Heart left ventricle (tissue), 16 donors: ENCODE data around the gene GABRD. TPM values are rescaled to one million over a fixed set of nuclear protein-coding genes. Genes with fewer than 3 reads are reported as not detected.

Experiments used
- ATAC-seq, 4 donors: fragments of 200-7000 bp; cut with Tn5 transposase; one replicate each; pipeline ENCODE4 v1.9.1; 2020 to 2022; ENCODE audit warnings: moderate library complexity in 4 of 4, mild to moderate bottlenecking in 3 of 4, moderate number of reproducible peaks in 1 of 4
- DNase-seq, 5 donors: peaks; one replicate each; pipeline ENCODE4 v3.0.0-alpha.2; 2020
- H3K27ac ChIP-seq, 12 donors: fragments of 200-600 bp; sonication (generic) in 4 of 12; one replicate each; pipeline versions ENCODE4 v1.5.0 to v1.8.0; 2016 to 2022; ENCODE audit warnings: mild to moderate bottlenecking in 2 of 12
- H3K27me3 ChIP-seq, 9 donors: fragments of 200-600 bp; sonication (generic) in 2 of 9; one replicate each; pipeline versions ENCODE4 v1.5.1 to v1.8.0; 2016 to 2022; ENCODE audit warnings: mild to moderate bottlenecking in 3 of 9
- H3K36me3 ChIP-seq, 9 donors: fragments of 200-600 bp; sonication (generic) in 2 of 9; one replicate each; pipeline versions ENCODE4 v1.5.0 to v1.8.0; 2018 to 2022; ENCODE audit warnings: mild to moderate bottlenecking in 2 of 9
- H3K4me1 ChIP-seq, 12 donors: fragments of 200-600 bp; sonication (generic) in 4 of 12; one replicate each; pipeline versions ENCODE4 v1.5.0 to v1.8.0; 2016 to 2022; ENCODE audit warnings: mild to moderate bottlenecking in 3 of 12
- H3K4me3 ChIP-seq, 12 donors: fragments of 200-600 bp; sonication (generic) in 4 of 12; one replicate each; pipeline versions ENCODE4 v1.5.0 to v1.8.0; 2017 to 2022; ENCODE audit warnings: mild to moderate bottlenecking in 9 of 12, moderate library complexity in 4 of 12
- H3K9me3 ChIP-seq, 12 donors: fragments of 200-600 bp; sonication (generic) in 4 of 12; one replicate each; pipeline versions ENCODE4 v1.5.0 to v1.8.0; 2016 to 2022; ENCODE audit warnings: mild to moderate bottlenecking in 1 of 12
- POLR2A ChIP-seq, 2 donors: fragments of 450-650 bp; IDR thresholded peaks; one replicate each; pipeline ENCODE4 v1.6.1; 2017; ENCODE audit warnings: antibody characterized with exemption in 2 of 2, mild to moderate bottlenecking in 2 of 2, moderate library complexity in 2 of 2
- WGBS, 4 donors: extraction: QIAGEN DNeasy Blood & Tissue Kit in 2 of 4; methylation state at CpG; one replicate each; pipeline versions ENCODE4 v1.1.5 to v1.1.7; 2013 to 2018; 5-methylcytosine and 5-hydroxymethylcytosine counted together
- intact Hi-C, 10 donors: fragments of 100-400 bp; cut with DNase I; formaldehyde crosslinking; loops; one replicate each; pipeline versions ENCODE4 v1.11.1 to v1.14.2; 2022
- polyA plus RNA-seq, 2 donors: library from polyadenylated mRNA; stranded (reverse); fragments of 200-250 nt; gene quantifications; one replicate each; pipeline ENCODE4 v1.2.3, GENCODE V29; 2013
- total RNA-seq, 9 donors: library from RNA; depleted of rRNA in 2 of 9; stranded (reverse); fragments of >200 nt in 2 of 9; fragmentation: NEBNext Ultra II Directional in 3 of 9; extraction: Animal tissue kit (Norgen Biotek cat#: 25700) in 3 of 9; gene quantifications; one replicate each; pipeline versions ENCODE4 v1.1.0 to v1.2.4, GENCODE V29; 2016 to 2023
- TF ChIP-seq, protein P1 (sequence below), 12 donors: fragments of 200-600 bp; sonication (generic) in 4 of 12; IDR thresholded peaks; one replicate each; pipeline versions ENCODE4 v1.5.0 to v1.8.0; 2018 to 2022; ENCODE audit warnings: antibody characterized with exemption in 12 of 12, mild to moderate bottlenecking in 5 of 12
- donor health status: ischemic (EF 13 %, LVEDD 7.1; RV severe dilation, severe dysfunction).
- donor health status: healthy with polysubstance abuse.
- donor health status: DM: no; HTN: yes; CAD: no.
- donor health status: DM: no; HTN: no; CAD: no.
- donor health status: ischemic (EF 25% LVEDD 6.9; RV normal size, moderate dysfunction).
- donor health status: ischemic (EF 25% LVEDD 5.7; RV mildly dilated, moderate dysfunction).
- donor health status: healthy.
- donor health status: DM: yes; HTN: yes; CAD: no.
- donor health status: ischemic (EF 35%, LVEDD 5.7; RV mildly dilated, moderate dysfunction).
- donor health status: nonischemic (EF 11% LVEDD 7.7; RV severe dilation, severe dysfunction).
- donor health status: DM: yes; HTN: yes; CAD: no.
- donor health status: PGD.
- donor health status: ischemic (EF 29% LVEDD 5.4; RV normal size, mild dysfunction).
- donor health status: nonischemic (EF 23%, LVEDD 6.1; RV moderate dilation, normal function).

The GABRD gene
- total and polyA plus RNA-seq, 11 donors: 0.21 to 1.1 (median 0.65) TPM; not detected in 2

DNA sequence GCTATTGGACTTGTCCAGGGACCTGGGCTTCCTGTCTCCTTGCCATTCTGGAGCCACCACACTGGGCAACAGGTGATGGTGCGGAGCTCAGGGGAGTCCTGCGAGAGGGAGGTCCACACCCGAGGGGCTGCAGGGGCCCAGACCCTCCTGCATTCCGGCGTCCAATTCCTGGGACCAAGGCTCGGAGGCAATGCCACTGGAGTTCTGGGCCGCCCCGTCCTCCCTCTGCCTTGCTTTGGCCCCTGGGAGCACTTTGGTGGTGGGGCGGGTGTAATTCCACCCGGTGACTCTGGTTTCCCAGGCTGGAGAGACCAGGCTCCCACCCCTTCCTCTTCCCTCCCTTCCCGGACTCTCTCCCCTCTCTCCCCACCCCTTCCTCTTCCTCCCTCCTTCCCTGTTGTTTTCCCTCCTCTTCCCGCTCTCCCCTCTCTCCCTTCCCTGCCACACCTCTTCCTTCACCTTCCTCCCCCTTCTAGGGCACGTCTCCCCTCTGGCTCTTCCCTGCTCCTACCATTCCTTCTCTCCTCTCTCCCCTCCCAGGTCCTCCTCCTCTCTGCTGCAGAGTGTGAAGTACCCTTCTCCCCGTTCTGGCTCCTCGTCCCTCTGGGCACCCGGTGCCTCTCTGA lies 33.0 kb downstream of the GABRD start:
- Histone ChIP-seq H3K4me3 (no peak overlapping the region), H3K9me3 (no peaks in the 10 kb centered on the region), H3K27me3 (peaks cover 11 to 49% (median 29%) of the 10 kb centered on the region in 9 donors), H3K4me1 (peaks cover 0 to 22% (median 5%) of the 10 kb centered on the region in 12 donors), H3K36me3 (peaks cover 0 to 3% (median 0%) of the 10 kb centered on the region in 9 donors), H3K27ac (no peak overlapping the region)
- 66 to 74% (median 70%) methylated on average over 16 of the region's 16 CpGs for WGBS, 4 donors
- ATAC-seq (no peak), DNase-seq (peak in 1 of 5 donors; percentile 17)
- no peak for TF ChIP-seq POLR2A (IDR thresholded peaks at IDR 0.05)
- TF ChIP-seq, protein P1, sequence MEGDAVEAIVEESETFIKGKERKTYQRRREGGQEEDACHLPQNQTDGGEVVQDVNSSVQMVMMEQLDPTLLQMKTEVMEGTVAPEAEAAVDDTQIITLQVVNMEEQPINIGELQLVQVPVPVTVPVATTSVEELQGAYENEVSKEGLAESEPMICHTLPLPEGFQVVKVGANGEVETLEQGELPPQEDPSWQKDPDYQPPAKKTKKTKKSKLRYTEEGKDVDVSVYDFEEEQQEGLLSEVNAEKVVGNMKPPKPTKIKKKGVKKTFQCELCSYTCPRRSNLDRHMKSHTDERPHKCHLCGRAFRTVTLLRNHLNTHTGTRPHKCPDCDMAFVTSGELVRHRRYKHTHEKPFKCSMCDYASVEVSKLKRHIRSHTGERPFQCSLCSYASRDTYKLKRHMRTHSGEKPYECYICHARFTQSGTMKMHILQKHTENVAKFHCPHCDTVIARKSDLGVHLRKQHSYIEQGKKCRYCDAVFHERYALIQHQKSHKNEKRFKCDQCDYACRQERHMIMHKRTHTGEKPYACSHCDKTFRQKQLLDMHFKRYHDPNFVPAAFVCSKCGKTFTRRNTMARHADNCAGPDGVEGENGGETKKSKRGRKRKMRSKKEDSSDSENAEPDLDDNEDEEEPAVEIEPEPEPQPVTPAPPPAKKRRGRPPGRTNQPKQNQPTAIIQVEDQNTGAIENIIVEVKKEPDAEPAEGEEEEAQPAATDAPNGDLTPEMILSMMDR (IDR thresholded peaks at IDR 0.05): no peak
- intact Hi-C loops: no loop called here

DNA sequence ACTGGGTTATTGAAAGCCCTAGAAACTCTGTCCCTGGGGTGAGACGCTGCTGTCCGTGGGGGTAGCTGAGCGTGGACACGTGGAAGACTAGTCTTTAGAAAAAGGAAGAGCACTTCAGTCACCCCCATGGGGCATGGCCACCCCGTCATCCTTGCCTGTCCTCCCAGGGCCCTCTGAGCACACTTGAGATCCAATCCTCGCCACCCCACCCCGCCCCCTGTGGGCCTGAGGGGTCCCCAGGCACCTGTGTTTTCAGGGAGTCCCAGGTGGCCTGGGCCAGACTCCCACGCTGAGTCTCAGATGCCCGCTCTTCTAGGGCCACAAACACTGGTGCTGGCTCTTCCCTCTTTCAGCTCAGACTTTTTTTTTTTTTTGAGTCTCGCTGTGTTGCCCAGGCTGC lies 33.6 kb downstream of the GABRD start:
- WGBS, 4 donors: 79 to 90% (median 86%) methylated on average over 10 of the region's 10 CpGs
- peaks cover 11 to 43% (median 26%) of the 10 kb centered on the region in 9 donors for H3K27me3 ChIP-seq
- H3K4me3 ChIP-seq: no peak overlapping the region
- TF ChIP-seq POLR2A (IDR thresholded peaks at IDR 0.05): no peak
- TF ChIP-seq, protein P1 (IDR thresholded peaks at IDR 0.05): no peak
- no peak for ATAC-seq
- intact Hi-C loops: no loop called here
- peak in 1 of 5 donors; percentile 18 for DNase-seq
- H3K4me1 ChIP-seq: peaks cover 0 to 22% (median 5%) of the 10 kb centered on the region in 12 donors
- H3K36me3 ChIP-seq: peaks cover 0 to 3% (median 0%) of the 10 kb centered on the region in 9 donors
- H3K9me3 ChIP-seq: no peaks in the 10 kb centered on the region
- H3K27ac ChIP-seq: no peak overlapping the region

DNA sequence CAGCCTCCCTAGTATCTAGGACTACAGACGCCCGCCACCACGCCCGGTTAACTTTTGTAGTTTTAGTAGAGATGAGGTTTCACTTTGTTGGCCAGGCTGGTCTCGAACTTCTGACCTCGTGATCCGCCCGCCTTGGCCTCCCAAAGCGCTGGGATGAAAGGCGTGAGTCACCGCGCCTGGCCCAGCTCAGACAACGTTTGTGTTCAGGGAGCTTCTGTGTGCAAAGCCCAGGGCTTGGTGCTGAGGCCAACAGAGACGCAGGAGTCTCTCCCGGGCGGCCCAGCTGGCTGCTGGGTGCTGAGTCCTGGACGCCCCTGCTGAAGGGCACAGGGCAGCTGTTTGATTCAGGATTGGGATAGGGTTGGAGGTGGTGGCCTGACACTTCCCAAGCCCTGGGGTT lies 34.1 kb downstream of the GABRD start:
- 84 to 92% (median 90%) methylated on average over 8 to 17 of the region's 17 CpGs for whole genome bisulfite sequencing, 4 donors
- intact Hi-C loops: no loop called here
- no peak overlapping the region for H3K27ac ChIP-seq
- TF ChIP-seq, protein P1 (IDR thresholded peaks at IDR 0.05): no peak
- no peak for TF ChIP-seq POLR2A (IDR thresholded peaks at IDR 0.05)
- DNase-seq: peak in 1 of 5 donors; percentile 15
- H3K4me3 ChIP-seq: no peak overlapping the region
- ATAC-seq: no peak
- peaks cover 0 to 3% (median 0%) of the 10 kb centered on the region in 9 donors for H3K36me3 ChIP-seq
- H3K9me3 ChIP-seq: no peaks in the 10 kb centered on the region
- peaks cover 0 to 22% (median 5%) of the 10 kb centered on the region in 12 donors for H3K4me1 ChIP-seq
- peaks cover 11 to 39% (median 24%) of the 10 kb centered on the region in 9 donors for H3K27me3 ChIP-seq

DNA sequence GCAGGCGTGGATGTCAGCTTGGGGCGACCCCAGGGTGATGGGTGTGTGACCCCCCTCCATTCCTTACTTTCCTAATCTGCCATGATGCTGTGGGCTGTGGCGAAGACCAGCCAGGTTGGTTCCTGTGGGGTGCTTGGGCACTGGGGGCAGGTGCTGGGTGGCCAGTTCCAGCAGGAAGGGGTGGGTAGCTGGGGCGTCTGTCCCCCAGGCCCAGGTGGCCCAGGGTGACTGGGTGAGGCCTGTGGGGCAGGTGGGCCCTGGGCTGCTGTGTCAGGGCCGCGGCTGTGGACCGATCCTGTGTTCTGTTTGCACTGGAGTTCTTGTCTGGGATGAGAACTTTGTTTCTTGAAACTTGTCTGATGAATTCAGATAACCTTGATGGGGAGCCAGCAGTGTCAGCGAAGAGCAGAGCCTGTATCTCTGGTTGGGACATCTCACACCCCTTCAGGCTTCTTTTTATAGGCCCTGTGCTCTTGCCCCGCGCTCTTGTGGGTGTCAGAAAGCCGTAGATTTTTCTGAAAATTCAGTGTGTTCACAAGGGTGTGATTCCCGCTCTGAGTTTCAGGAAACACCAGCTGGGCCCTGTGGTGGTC lies 34.7 kb downstream of the GABRD start:
- H3K4me3 ChIP-seq: no peak overlapping the region
- H3K27ac ChIP-seq: no peak overlapping the region
- no peak for TF ChIP-seq POLR2A (IDR thresholded peaks at IDR 0.05)
- TF ChIP-seq, protein P1 (IDR thresholded peaks at IDR 0.05): no peak
- H3K36me3 ChIP-seq: peaks cover 0 to 3% (median 0%) of the 10 kb centered on the region in 9 donors
- intact Hi-C loops: no loop called here
- peaks cover 11 to 33% (median 20%) of the 10 kb centered on the region in 9 donors for H3K27me3 ChIP-seq
- peaks cover 0 to 22% (median 5%) of the 10 kb centered on the region in 12 donors for H3K4me1 ChIP-seq
- no peaks in the 10 kb centered on the region for H3K9me3 ChIP-seq
- no peak for ATAC-seq
- peak in 3 of 5 donors; percentile 16 to 53 (median 16) for DNase-seq
- WGBS, 4 donors: 78 to 88% (median 85%) methylated on average over 9 to 12 of the region's 12 CpGs
